Keratinocyte (primary cell): ENCODE data around the gene UBE2D1. TPM values are rescaled to one million over a fixed set of nuclear protein-coding genes. Genes with fewer than 3 reads are reported as not detected.

Source experiments
- DNase-seq: peaks from one replicate; pipeline ENCODE4 v3.0.0-alpha.2; 2011; ENCODE audit warnings: low read depth, missing footprints, low spot score
- FAIRE-seq: peaks from 2 replicates; lab custom pipeline; 2011; peaks lifted over from hg19 to GRCh38; lab: Jason Lieb, UNC
- H2AFZ ChIP-seq: 2 replicates; pipeline ENCODE4 v1.6.0; 2012; ENCODE audit warnings: low read length, control low read depth, inconsistent platforms; ENCODE audit not compliant: control insufficient read depth
- H3K27ac ChIP-seq: 2 replicates; pipeline ENCODE4 v1.5.1; 2011; ENCODE audit warnings: low read length; ENCODE audit not compliant: control insufficient read depth, insufficient read depth
- H3K27me3 ChIP-seq: 3 replicates; pipeline ENCODE4 v1.6.0; 2011; ENCODE audit warnings: low read length; ENCODE audit not compliant: control insufficient read depth, insufficient read depth; ENCODE audit errors: extremely low read depth
- H3K36me3 ChIP-seq, 2 experiments: 2 replicates in 1 of 2; 3 replicates in 1 of 2; pipeline ENCODE4 v1.5.1; 2011; ENCODE audit warnings: low read length in 2 of 2, mild to moderate bottlenecking in 1 of 2; ENCODE audit not compliant: control insufficient read depth in 2 of 2, insufficient read depth in 2 of 2; ENCODE audit errors: extremely low read depth in 1 of 2
- H3K4me1 ChIP-seq: 3 replicates; pipeline ENCODE4 v1.5.1; 2011; ENCODE audit warnings: low read length; ENCODE audit not compliant: control insufficient read depth, insufficient read depth; ENCODE audit errors: extremely low read depth
- H3K4me2 ChIP-seq: 3 replicates; pipeline ENCODE4 v1.6.0; 2011; ENCODE audit warnings: low read depth, low read length; ENCODE audit not compliant: control insufficient read depth, insufficient read depth; ENCODE audit errors: extremely low read depth
- H3K4me3 ChIP-seq, 3 experiments: fragments of 200-600 bp in 1 of 3; sonication (generic) in 1 of 3; 2 replicates in 2 of 3; 3 replicates in 1 of 3; pipeline ENCODE4 v1.5.1; 2011 to 2016; ENCODE audit warnings: low read length in 3 of 3, mild to moderate bottlenecking in 3 of 3, control low read depth in 2 of 3, inconsistent platforms in 1 of 3, low read depth in 1 of 3, mixed read lengths in 1 of 3, mixed run types in 1 of 3, moderate library complexity in 1 of 3; ENCODE audit not compliant: control insufficient read depth in 2 of 3, insufficient read depth in 2 of 3; ENCODE audit errors: extremely low read depth in 1 of 3
- H3K79me2 ChIP-seq: 2 replicates; pipeline ENCODE4 v1.6.0; 2012; ENCODE audit warnings: low read length; ENCODE audit not compliant: control insufficient read depth, insufficient read depth
- H3K9ac ChIP-seq: 3 replicates; pipeline ENCODE4 v1.6.0; 2011; ENCODE audit warnings: low read length; ENCODE audit not compliant: control insufficient read depth, insufficient read depth; ENCODE audit errors: extremely low read depth
- H3K9me1 ChIP-seq: 3 replicates; pipeline ENCODE4 v1.6.0; 2011; ENCODE audit warnings: low read length; ENCODE audit not compliant: control insufficient read depth, insufficient read depth; ENCODE audit errors: extremely low read depth
- H3K9me3 ChIP-seq: 2 replicates; pipeline ENCODE4 v1.5.1; 2012; ENCODE audit warnings: low read depth, low read length; ENCODE audit not compliant: control insufficient read depth
- H4K20me1 ChIP-seq: 3 replicates; pipeline ENCODE4 v1.6.0; 2011; ENCODE audit warnings: low read length; ENCODE audit not compliant: control insufficient read depth, insufficient read depth; ENCODE audit errors: extremely low read depth
- CTCF ChIP-seq, 3 experiments: IDR thresholded peaks in 1 of 3; conservative IDR thresholded peaks in 1 of 3; optimal IDR thresholded peaks in 1 of 3; 2 replicates in 2 of 3; 3 replicates in 1 of 3; pipeline versions ENCODE3 to v1.5.1; 2011; ENCODE audit warnings: low read length in 3 of 3, mild to moderate bottlenecking in 3 of 3, moderate library complexity in 2 of 3, control low read depth in 1 of 3, inconsistent platforms in 1 of 3; ENCODE audit not compliant: insufficient read depth in 2 of 3; ENCODE audit errors: extremely low read depth in 1 of 3
- EZH2 ChIP-seq: IDR thresholded peaks from one replicate; pipeline ENCODE4 v1.6.1; 2012; ENCODE audit warnings: inconsistent platforms, mild to moderate bottlenecking, low read length, moderate library complexity
- dilution Hi-C: fragments of 300-500 bp; cut with MboI; formaldehyde crosslinking; loops from one replicate; pipeline ENCODE4 v1.7.0; 2020; ENCODE audit warnings: low sequenced_read_pairs; ENCODE audit not compliant: extremely low pct_ligation_motif_present
- polyA plus RNA-seq, 5 experiments: library from polyadenylated mRNA; depleted of rRNA in 3 of 5; stranded (reverse) in 3 of 5; stranded (forward) in 1 of 5; unstranded in 1 of 5; fragments of >200 nt; gene quantifications; 1 replicate in 1 of 5; 2 replicates in 3 of 5; 3 replicates in 1 of 5; pipeline versions ENCODE4 v1.2.1 to v1.2.3, GENCODE V29; 2011 to 2012; ENCODE audit warnings: missing spikeins in 2 of 5, low read depth in 1 of 5, low replicate concordance in 1 of 5

The UBE2D1 gene
- polyA plus RNA-seq, 1 donor (not counting 4 experiments of a cell fraction or from before 2014, with no cell fraction given) = 25.4 TPM

- dilution Hi-C loops = no loop called here
- Histone ChIP-seq H3K9me3 (no peaks in the 10 kb centered on the region), H3K36me3 (no peaks in the 10 kb centered on the region), H3K4me2 (no peak overlapping the region), H3K4me3 (no peak overlapping the region), H3K9me1 (no peaks in the 10 kb centered on the region), H3K79me2 (peaks cover 4% of the 10 kb centered on the region), H3K9ac (no peak overlapping the region), H3K27ac (no peak overlapping the region), H2AFZ (no peak overlapping the region), H3K27me3 (no peaks in the 10 kb centered on the region), H4K20me1 (no peaks in the 10 kb centered on the region), H3K4me1 (peaks cover 2% of the 10 kb centered on the region)
- TF ChIP-seq CTCF (optimal IDR thresholded peaks at IDR 0.05 in 1 of 3, IDR thresholded peaks at IDR 0.05 in 1 of 3, conservative IDR thresholded peaks at IDR 0.05 in 1 of 3; ENCODE audit: extremely low read depth in 1 of 3, insufficient read depth in 2 of 3, low read length in 3 of 3) (no peak), EZH2 (no peak)
- FAIRE-seq (no peak), DNase-seq (no peak)
These were observed 4.4 kb upstream of the UBE2D1 start for GRCh38 chr10:58330431-58330830.

GRCh38 chr10:58331646-58332045, 3.2 kb upstream of the UBE2D1 start:
- H3K27ac ChIP-seq = no peak overlapping the region
- no peaks in the 10 kb centered on the region for H3K36me3 ChIP-seq
- H3K9me3 ChIP-seq = no peaks in the 10 kb centered on the region
- DNase-seq = no peak
- no peak overlapping the region for H3K9ac ChIP-seq
- FAIRE-seq = no peak
- peaks cover 9% of the 10 kb centered on the region for H3K4me1 ChIP-seq
- H4K20me1 ChIP-seq = no peaks in the 10 kb centered on the region
- no peaks in the 10 kb centered on the region for H3K27me3 ChIP-seq
- peaks cover 15% of the 10 kb centered on the region for H3K79me2 ChIP-seq
- H3K4me3 ChIP-seq = no peak overlapping the region
- no peak overlapping the region for H2AFZ ChIP-seq
- no peak overlapping the region for H3K4me2 ChIP-seq
- H3K9me1 ChIP-seq = no peaks in the 10 kb centered on the region
- dilution Hi-C loops = no loop called here
- TF ChIP-seq CTCF (optimal IDR thresholded peaks at IDR 0.05 in 1 of 3, IDR thresholded peaks at IDR 0.05 in 1 of 3, conservative IDR thresholded peaks at IDR 0.05 in 1 of 3; ENCODE audit: extremely low read depth in 1 of 3, insufficient read depth in 2 of 3, low read length in 3 of 3) (no peak), EZH2 (no peak)
